IPS DF 4.7 (cell line): ENCODE results near the gene ZNF679.
"Not testable (repeated sequence)": the region's sequence is repeated elsewhere in the genome, so short reads cannot be mapped to it uniquely, and the experiment has no call there.

Source experiments
- DNase-seq: peaks from one replicate; pipeline ENCODE4 v3.0.0-alpha.2; 2013; ENCODE audit warnings: low spot score; ENCODE audit errors: extremely low read depth

The ZNF679 gene

GRCh38 chr7:64228174-64228573 lies at the start of gene ZNF679:
TSS of gene ZNF679 (plus strand) at chr7:64228474. CDS start at chr7:64249118, 20,644 bp downstream.
- DNase-seq: not testable (repeated sequence)

- no peak for DNase-seq
These were observed 47.3 kb upstream of the ZNF679 start for GRCh38 chr7:64180989-64181388.

- DNase-seq: no peak
These were observed 46.7 kb upstream of the ZNF679 start for GRCh38 chr7:64181586-64181985.

- DNase-seq: no peak
These were observed 46.1 kb upstream of the ZNF679 start for GRCh38 chr7:64182036-64182790.

- no peak for DNase-seq
These were observed 45.0 kb upstream of the ZNF679 start for GRCh38 chr7:64183126-64183742.

GRCh38 chr7:64183827-64184372 lies 44.4 kb upstream of the ZNF679 start:
- DNase-seq: no peak

GRCh38 chr7:64184376-64184775 lies 43.9 kb upstream of the ZNF679 start:
- DNase-seq: no peak

- no peak for DNase-seq
These were observed 40.9 kb upstream of the ZNF679 start for GRCh38 chr7:64187408-64187807.

- no peak for DNase-seq
These were observed 36.0 kb upstream of the ZNF679 start for GRCh38 chr7:64192148-64192704.

- DNase-seq: no peak
These were observed 35.5 kb upstream of the ZNF679 start for GRCh38 chr7:64192775-64193174.

- no peak for DNase-seq
These were observed 21.4 kb upstream of the ZNF679 start, which contains the start of gene ZNF735 for GRCh38 chr7:64206903-64207302. TSS of gene ZNF735 (plus strand) at chr7:64207203. CDS start at chr7:64207203, 0 bp downstream.

GRCh38 chr7:64219710-64220298 lies 8.5 kb upstream of the ZNF679 start:
- not testable (repeated sequence) for DNase-seq

- no peak for DNase-seq
These were observed 4.9 kb upstream of the ZNF679 start for GRCh38 chr7:64223366-64223765.

GRCh38 chr7:64266341-64266919 lies 38.2 kb downstream of the ZNF679 start:
- no peak for DNase-seq

- no peak for DNase-seq
These were observed 49.4 kb downstream of the ZNF679 start for GRCh38 chr7:64277630-64278029.

GRCh38 chr7:64294701-64295420 lies 66.6 kb downstream of the ZNF679 start:
- no peak for DNase-seq

GRCh38 chr7:64297418-64297817 lies 69.1 kb downstream of the ZNF679 start:
- not testable (repeated sequence) for DNase-seq

- no peak for DNase-seq
These were observed 72.5 kb downstream of the ZNF679 start for GRCh38 chr7:64300641-64301405.

- no peak for DNase-seq
These were observed 79.2 kb downstream of the ZNF679 start for GRCh38 chr7:64307254-64308015.

GRCh38 chr7:64308016-64308270 lies 79.7 kb downstream of the ZNF679 start:
- no peak for DNase-seq
